GM12801 (cell line): ENCODE data around the gene CAMK2D.

Experiments used
- TF ChIP-seq, protein P1 (sequence below): IDR thresholded peaks from one replicate; pipeline ENCODE4 v1.5.1; 2011; ENCODE audit warnings: control low read depth; ENCODE audit not compliant: insufficient read length; ENCODE audit errors: extremely low read depth

CAMK2D gene

DNA sequence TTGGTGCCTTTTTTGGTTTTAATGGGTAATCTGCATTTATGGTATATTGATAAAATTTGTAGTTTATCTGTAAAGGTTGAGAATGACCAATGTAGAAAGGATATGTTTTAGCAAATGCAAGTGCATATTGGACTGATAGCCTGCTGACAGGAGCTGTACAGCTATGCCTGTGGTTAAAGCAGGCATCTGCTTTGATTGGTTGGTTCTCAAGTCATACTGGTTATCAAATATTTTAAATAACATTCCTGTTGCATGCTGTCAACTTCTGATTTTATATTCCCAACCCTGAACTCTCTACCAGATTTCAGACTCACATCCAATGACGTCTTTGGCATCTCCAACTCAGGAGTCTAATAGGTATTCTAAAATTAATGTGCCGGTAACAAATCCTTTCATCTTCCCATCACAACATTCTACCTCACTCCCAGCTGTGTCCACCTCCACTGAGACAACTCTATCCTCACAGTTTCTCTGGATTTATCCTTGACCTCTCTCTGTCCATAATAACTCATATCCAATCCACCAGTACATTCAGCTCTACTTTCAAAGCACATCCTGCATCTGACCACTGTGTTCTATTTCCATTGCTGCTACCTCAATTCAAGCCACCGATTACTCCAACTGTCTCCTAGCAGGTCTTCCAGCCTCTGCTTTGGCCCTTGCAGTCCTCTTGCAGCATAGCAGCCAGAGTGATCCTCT is 125.7 kb downstream of the CAMK2D start:
- TF ChIP-seq, protein P1, sequence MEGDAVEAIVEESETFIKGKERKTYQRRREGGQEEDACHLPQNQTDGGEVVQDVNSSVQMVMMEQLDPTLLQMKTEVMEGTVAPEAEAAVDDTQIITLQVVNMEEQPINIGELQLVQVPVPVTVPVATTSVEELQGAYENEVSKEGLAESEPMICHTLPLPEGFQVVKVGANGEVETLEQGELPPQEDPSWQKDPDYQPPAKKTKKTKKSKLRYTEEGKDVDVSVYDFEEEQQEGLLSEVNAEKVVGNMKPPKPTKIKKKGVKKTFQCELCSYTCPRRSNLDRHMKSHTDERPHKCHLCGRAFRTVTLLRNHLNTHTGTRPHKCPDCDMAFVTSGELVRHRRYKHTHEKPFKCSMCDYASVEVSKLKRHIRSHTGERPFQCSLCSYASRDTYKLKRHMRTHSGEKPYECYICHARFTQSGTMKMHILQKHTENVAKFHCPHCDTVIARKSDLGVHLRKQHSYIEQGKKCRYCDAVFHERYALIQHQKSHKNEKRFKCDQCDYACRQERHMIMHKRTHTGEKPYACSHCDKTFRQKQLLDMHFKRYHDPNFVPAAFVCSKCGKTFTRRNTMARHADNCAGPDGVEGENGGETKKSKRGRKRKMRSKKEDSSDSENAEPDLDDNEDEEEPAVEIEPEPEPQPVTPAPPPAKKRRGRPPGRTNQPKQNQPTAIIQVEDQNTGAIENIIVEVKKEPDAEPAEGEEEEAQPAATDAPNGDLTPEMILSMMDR, result no peak

DNA sequence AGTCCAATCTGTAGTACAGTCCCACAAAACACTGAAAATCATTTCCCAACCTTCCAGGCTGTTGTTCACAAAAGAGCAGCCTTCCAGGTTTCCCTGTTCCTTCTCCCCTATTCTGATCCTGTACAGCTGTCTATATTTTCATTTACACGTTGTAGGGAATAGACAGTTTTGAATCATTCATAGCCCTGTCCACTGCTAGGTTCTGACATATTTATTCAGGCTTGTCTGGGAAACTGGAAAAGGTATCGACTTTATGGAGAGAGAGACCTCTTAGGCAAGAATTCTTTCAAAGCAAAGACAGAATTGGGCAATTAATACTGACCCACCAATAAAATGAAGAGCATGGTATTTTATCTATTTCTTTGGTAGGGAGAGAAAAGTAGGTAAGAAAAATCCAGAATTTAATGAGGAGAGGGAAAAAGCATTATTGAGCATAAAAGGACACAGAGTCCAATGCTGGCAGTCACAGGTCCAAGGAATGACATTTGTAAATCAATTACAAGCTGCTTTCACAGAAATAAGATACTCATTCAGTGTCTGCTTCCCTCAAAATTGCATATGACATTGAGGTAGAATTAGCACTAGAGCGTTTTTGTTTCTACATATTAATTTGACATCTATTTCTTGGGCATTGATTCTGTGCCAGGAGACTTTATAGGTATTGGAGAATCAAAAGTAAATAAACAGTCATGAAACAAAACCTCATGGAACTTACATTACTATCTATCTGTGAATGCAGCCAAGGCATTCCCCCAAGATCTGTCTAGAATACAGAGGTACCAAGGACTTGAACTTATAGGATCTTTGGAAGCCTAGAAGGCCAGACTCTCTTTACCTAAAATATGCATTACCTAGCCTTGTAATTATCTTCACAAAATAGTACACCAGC is 127.2 kb downstream of the CAMK2D start:
- TF ChIP-seq, protein P1, result no peak

DNA sequence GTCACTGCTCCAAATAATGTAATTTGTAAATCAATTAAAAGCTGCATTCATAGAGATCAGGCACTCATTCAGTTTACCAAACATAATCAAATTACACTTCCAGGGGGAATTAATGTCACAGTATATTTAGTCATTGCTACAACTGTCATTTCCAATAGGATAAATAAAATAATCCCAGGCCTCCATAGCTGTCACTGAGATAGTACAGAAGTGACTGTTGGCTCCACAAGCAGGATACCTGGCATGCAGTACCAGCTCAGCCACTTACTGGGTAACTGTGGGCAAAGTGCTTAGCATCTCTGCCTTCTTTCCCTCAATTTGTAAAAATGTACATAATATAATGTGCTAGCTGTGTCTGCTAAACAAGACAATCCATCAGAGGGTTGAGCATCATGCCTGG is 128.1 kb downstream of the CAMK2D start:
- TF ChIP-seq, protein P1, result no peak

DNA sequence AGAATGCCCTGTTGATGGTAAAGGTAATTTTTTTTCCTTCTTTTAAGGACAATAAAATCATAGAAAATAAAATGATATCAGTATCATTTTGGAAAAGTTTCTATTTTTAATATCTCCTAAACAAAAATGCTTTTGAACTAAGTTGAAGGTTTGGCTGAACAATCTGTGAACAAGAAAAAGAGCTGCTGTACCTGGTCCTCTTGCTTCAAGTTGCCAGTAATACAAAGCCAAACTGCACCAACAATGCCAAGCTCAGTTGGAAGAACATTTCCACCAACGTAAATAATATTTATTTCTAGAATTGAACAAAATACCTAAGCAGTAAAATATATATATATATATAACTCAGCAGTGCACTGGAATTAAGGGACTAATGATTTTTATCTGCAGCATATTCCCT is 132.8 kb downstream of the CAMK2D start:
- TF ChIP-seq, protein P1, result no peak

DNA sequence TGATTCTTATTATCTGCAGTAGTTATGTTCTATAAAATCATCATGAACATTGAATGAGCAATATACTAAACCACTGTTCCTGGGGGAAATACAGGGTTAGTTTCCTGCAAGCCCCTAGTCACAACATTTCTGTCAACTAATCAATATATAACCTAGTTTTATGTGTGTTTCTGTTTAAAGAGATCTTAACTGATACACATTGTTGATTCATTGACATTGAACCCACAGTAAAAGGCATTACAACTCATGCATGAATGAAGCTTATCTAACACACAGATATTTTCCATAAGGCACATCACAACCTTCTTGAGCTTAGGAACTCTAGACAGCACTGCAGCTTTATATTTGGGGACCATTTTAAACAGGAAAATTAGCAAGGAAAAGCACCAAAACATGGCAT is 134.2 kb downstream of the CAMK2D start:
- TF ChIP-seq, protein P1, result no peak

DNA sequence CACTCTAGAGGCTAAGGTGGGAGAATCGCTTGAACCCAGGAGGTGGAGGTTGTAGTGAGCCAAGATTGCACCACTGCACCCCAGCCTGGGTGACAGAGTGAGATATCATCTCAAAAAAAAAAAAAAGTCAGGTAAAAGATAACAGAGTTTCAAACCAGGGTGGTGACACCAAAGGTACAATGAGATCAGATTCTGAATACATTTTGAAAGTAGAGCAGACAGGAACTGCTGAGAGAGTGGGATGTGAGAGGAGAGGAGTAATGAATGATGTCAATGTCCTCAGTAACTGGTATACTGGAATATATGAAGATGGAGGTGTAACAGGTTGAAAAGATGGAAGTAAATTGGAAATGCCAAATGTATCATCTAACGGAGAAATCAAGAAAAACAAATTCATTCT is 135.6 kb downstream of the CAMK2D start:
- TF ChIP-seq, protein P1, result no peak

DNA sequence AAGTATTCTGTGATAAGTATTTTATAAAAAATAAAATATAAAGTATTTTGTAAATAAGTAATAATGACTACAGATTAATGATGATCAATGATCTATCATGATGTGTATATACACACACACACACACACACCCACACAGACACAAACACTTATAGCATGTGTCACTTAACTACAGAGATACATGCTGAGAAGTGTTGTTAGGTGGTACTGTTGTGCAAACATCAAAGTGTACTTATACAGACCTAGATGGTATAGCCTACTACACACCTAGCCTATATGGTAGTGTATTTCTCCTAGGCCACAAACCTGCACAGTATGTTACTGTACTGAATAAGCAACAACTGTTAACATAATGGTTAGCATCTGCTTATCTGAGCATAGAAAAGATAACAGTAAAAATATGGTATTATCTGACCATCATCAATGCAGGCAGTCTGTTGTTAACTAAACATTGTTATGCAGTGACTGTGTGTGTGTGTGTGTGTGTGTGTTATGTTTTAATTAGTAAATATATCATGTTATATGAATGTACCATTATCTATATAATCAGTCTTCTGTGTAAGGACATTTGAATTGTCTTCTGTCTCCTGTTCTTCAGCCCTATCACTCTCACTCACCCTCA is 138.2 kb downstream of the CAMK2D start:
- TF ChIP-seq, protein P1, result no peak
